RWPE2 (cell line): ENCODE data around the gene CD300H.

Source experiments
- ATAC-seq: fragments of 200-7000 bp; cut with Tn5 transposase; 3 replicates; pipeline ENCODE4 v1.9.1; 2021; ENCODE audit warnings: low read depth
- DNase-seq: peaks from one replicate; pipeline ENCODE4 v3.0.0-alpha.2; 2020; ENCODE audit warnings: low spot score
- H3K27ac ChIP-seq: fragments of 450-650 bp; 2 replicates; pipeline ENCODE4 v1.5.1; 2017; ENCODE audit warnings: mild to moderate bottlenecking; ENCODE audit not compliant: poor library complexity, severe bottlenecking
- H3K27me3 ChIP-seq: fragments of 250-450 bp; sonication (Bioruptor Pico); 2 replicates; pipeline ENCODE4 v1.5.1; 2021; ENCODE audit warnings: mild to moderate bottlenecking, moderate library complexity; ENCODE audit not compliant: insufficient read depth, poor library complexity, severe bottlenecking
- H3K36me3 ChIP-seq: fragments of 250-450 bp; sonication (Bioruptor Pico); 2 replicates; pipeline ENCODE4 v1.5.1; 2020; ENCODE audit warnings: low read depth, mild to moderate bottlenecking, moderate library complexity
- H3K4me1 ChIP-seq: fragments of 250-450 bp; sonication (Bioruptor Pico); 2 replicates; pipeline ENCODE4 v1.5.1; 2021; ENCODE audit warnings: mild to moderate bottlenecking, moderate library complexity; ENCODE audit not compliant: insufficient read depth, poor library complexity, severe bottlenecking
- H3K4me3 ChIP-seq: fragments of 250-450 bp; sonication (Bioruptor Pico); 2 replicates; pipeline ENCODE4 v1.5.1; 2021; ENCODE audit warnings: mild to moderate bottlenecking, moderate library complexity; ENCODE audit not compliant: severe bottlenecking
- H3K9me3 ChIP-seq: fragments of 250-450 bp; sonication (Bioruptor Pico); 2 replicates; pipeline ENCODE4 v1.5.1; 2021; ENCODE audit warnings: mild to moderate bottlenecking, moderate library complexity; ENCODE audit not compliant: severe bottlenecking
- CTCF ChIP-seq: fragments of 450-650 bp; IDR thresholded peaks from one replicate; pipeline ENCODE4 v1.5.1; 2017; ENCODE audit warnings: mild to moderate bottlenecking, moderate library complexity; ENCODE audit not compliant: poor library complexity, severe bottlenecking

CD300H gene

GRCh38 chr17:74555427-74555940 lies 11.8 kb downstream of the CD300H start:
- TF ChIP-seq CTCF: no peak
- H3K27me3 ChIP-seq: no peaks in the 10 kb centered on the region
- no peak for ATAC-seq

GRCh38 chr17:74554909-74555308 lies 12.4 kb downstream of the CD300H start:
- Histone ChIP-seq H3K9me3 (no peaks in the 10 kb centered on the region), H3K27me3 (no peaks in the 10 kb centered on the region), H3K4me3 (no peak overlapping the region), H3K36me3 (no peaks in the 10 kb centered on the region), H3K4me1 (peaks cover 6% of the 10 kb centered on the region), H3K27ac (no peak overlapping the region)
- DNase-seq: no peak
- no peak for TF ChIP-seq CTCF
- ATAC-seq: no peak

More at GRCh38 chr17:74555427-74555940, 11.8 kb downstream of the CD300H start:
- no peak overlapping the region for H3K4me3 ChIP-seq
- H3K36me3 ChIP-seq: no peaks in the 10 kb centered on the region
- peaks cover 6% of the 10 kb centered on the region for H3K4me1 ChIP-seq
- H3K27ac ChIP-seq: no peak overlapping the region
- no peak for DNase-seq
- H3K9me3 ChIP-seq: no peaks in the 10 kb centered on the region

- H3K9me3 ChIP-seq: no peaks in the 10 kb centered on the region
- no peak overlapping the region for H3K27ac ChIP-seq
- H3K4me1 ChIP-seq: peaks cover 6% of the 10 kb centered on the region
- H3K27me3 ChIP-seq: no peaks in the 10 kb centered on the region
- ATAC-seq: peak; percentile 91
- DNase-seq: peak; percentile 83
- H3K4me3 ChIP-seq: no peak overlapping the region
- no peaks in the 10 kb centered on the region for H3K36me3 ChIP-seq
- TF ChIP-seq CTCF: no peak
These were observed 15.3 kb downstream of the CD300H start for GRCh38 chr17:74552037-74552436.

- Histone ChIP-seq H3K4me3 (no peak overlapping the region), H3K27ac (no peak overlapping the region), H3K4me1 (peaks cover 6% of the 10 kb centered on the region), H3K36me3 (no peaks in the 10 kb centered on the region), H3K27me3 (no peaks in the 10 kb centered on the region), H3K9me3 (no peaks in the 10 kb centered on the region)
- no peak for ATAC-seq
- no peak for DNase-seq
- TF ChIP-seq CTCF: no peak
These were observed 16.7 kb downstream of the CD300H start for GRCh38 chr17:74550602-74551001.

- TF ChIP-seq CTCF: no peak
- no peaks in the 10 kb centered on the region for H3K9me3 ChIP-seq
- ATAC-seq (no peak), DNase-seq (no peak)
- no peaks in the 10 kb centered on the region for H3K36me3 ChIP-seq
- no peak overlapping the region for H3K4me3 ChIP-seq
- H3K27ac ChIP-seq: no peak overlapping the region
- H3K27me3 ChIP-seq: no peaks in the 10 kb centered on the region
- peaks cover 6% of the 10 kb centered on the region for H3K4me1 ChIP-seq
These were observed 18.0 kb downstream of the CD300H start for GRCh38 chr17:74549343-74549742.
